ENCODE measurements around the gene KDM6B.
A peak's percentile ranks its signal among the peaks of the same experiment; 100 is the strongest.

KDM6B gene, protein sequence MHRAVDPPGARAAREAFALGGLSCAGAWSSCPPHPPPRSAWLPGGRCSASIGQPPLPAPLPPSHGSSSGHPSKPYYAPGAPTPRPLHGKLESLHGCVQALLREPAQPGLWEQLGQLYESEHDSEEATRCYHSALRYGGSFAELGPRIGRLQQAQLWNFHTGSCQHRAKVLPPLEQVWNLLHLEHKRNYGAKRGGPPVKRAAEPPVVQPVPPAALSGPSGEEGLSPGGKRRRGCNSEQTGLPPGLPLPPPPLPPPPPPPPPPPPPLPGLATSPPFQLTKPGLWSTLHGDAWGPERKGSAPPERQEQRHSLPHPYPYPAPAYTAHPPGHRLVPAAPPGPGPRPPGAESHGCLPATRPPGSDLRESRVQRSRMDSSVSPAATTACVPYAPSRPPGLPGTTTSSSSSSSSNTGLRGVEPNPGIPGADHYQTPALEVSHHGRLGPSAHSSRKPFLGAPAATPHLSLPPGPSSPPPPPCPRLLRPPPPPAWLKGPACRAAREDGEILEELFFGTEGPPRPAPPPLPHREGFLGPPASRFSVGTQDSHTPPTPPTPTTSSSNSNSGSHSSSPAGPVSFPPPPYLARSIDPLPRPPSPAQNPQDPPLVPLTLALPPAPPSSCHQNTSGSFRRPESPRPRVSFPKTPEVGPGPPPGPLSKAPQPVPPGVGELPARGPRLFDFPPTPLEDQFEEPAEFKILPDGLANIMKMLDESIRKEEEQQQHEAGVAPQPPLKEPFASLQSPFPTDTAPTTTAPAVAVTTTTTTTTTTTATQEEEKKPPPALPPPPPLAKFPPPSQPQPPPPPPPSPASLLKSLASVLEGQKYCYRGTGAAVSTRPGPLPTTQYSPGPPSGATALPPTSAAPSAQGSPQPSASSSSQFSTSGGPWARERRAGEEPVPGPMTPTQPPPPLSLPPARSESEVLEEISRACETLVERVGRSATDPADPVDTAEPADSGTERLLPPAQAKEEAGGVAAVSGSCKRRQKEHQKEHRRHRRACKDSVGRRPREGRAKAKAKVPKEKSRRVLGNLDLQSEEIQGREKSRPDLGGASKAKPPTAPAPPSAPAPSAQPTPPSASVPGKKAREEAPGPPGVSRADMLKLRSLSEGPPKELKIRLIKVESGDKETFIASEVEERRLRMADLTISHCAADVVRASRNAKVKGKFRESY (N-terminal part only)

DNA sequence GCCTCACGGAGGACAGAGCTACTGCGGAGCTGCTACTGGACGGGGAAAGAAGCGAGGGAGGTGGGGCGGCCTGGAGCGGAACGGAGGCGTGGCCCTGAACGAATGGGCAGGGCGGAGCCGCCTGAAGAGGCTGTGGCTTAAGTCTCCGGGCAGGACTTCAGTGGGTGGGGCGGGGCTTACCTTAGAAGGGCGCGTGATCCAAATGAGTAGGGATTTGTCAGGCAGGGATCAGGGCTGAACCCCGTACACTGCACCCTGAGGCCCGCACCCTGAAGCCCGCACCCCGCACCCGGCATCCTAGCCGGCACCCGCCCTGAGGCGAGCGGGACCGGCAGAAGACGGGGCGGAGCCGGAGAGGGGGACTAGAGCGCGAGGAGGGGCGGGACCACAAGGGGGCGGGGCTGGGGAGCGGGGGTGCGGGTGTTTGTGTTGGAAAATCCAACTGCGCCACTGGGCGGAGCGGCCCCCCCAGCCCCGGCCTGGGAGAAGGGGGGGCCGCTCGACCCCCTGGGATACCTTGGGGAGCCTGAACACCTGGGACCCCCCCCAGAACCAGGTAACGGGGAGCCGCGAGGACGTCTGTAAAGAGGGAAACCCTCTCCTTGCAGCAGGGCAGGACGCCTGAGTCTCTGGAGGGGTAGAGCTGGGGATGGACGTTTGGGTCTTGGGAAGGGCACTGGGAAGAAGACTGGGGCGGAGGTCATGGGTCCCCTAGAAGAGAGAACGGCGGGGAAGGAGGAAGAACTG is at the start of gene KDM6B:
Gene KDM6B (plus strand): TSS at position 423 of the 747 bp plus-strand sequence. CDS start 11,338 bp downstream, outside the sequence.
- no peaks in the 10 kb centered on the region for H3K36me3 ChIP-seq (replicated peaks)
- DNase-seq (ENCODE audit: low spot score in 2 of 2) = peak; percentile 93 to 95
- no peaks in the 10 kb centered on the region for H3K9me3 ChIP-seq
- in situ Hi-C loops (cut with MboI; ENCODE audit: low sequenced_read_pairs) = no loop called here
- no peaks in the 10 kb centered on the region for H3K27me3 ChIP-seq (ENCODE audit: low read depth)
- H3K4me3 ChIP-seq = peak within 1 kb of the TSS; percentile 55
- peaks cover 20% of the 10 kb centered on the region for H3K4me1 ChIP-seq

DNA sequence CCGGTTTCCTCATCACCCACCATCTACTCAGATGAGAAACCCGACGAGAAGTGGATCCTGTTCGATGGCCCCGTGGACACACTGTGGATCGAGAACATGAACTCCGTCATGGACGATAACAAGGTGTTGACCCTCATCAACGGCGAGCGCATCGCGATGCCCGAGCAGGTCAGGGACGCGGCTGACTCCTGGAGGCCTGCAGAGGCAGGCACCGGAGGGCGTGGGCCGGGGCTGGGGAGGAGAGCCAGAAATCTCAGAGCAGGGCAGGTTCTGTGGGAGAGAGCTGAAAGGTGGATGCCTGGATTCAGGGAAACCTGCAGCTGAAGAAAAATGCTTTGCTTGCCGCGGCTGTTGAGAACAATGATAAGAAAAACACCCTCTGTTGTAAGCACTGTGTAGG is 47.2 kb upstream of the KDM6B start:
- H3K27me3 ChIP-seq (ENCODE audit: low read depth) = 0 out of 2 replicates have a peak, but pooled peaks cover under 1% of the 10 kb centered on the region
- DNase-seq (ENCODE audit: low spot score in 2 of 2) = no peak
- H3K4me3 ChIP-seq = no peak overlapping the region
- H3K4me1 ChIP-seq = no peaks in the 10 kb centered on the region
- in situ Hi-C loops (cut with MboI; ENCODE audit: low sequenced_read_pairs) = no loop called here
- H3K9me3 ChIP-seq = no peaks in the 10 kb centered on the region
- no peaks in the 10 kb centered on the region for H3K36me3 ChIP-seq (replicated peaks)

DNA sequence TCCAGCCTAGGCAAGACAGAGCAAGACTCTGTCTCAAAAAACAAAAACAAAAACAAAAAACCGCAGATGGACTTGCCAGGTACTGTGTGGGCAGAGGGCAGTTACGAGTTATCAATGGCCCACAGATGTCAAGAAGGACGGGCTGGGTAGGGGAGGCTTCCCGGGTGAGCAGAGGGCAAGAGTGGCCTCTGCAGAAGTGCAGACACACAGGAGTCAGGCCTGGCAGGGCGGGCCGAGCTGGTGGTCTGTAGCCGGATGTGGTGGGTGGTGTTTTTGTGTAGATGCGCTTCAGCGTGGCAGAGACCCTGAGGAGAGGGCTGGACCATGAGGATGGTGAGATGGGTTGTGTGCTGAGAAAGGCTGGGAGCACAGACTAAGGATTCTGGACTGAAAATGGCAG is 44.9 kb upstream of the KDM6B start:
- no peak for DNase-seq (ENCODE audit: low spot score in 2 of 2)
- Histone ChIP-seq H3K9me3 (no peaks in the 10 kb centered on the region), H3K36me3 (replicated peaks) (no peaks in the 10 kb centered on the region), H3K27me3 (ENCODE audit: low read depth) (no peaks in the 10 kb centered on the region), H3K4me3 (no peak overlapping the region), H3K4me1 (no peaks in the 10 kb centered on the region)
- in situ Hi-C loops (cut with MboI; ENCODE audit: low sequenced_read_pairs) = no loop called here

DNA sequence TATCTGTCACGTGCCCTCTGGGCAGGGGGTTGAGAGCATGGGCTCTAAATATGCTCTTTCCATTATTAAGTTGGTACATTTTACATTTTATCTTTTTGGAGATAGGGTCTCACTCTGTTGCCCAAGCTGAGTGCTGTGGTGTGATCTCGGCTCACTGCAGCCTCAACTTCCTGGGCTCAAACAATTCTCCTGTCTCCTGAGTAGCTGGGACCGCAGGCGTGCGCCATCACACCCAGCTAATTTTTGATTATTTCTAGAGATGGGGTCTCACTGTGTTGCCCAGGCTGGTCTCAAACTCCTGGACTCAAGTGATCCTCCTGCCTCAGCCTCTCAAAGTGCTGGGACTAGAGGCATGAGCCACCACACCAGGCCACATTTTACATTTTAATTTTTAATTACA is 43.9 kb upstream of the KDM6B start:
- no peaks in the 10 kb centered on the region for H3K9me3 ChIP-seq
- in situ Hi-C loops (cut with MboI; ENCODE audit: low sequenced_read_pairs) = no loop called here
- no peak overlapping the region for H3K4me3 ChIP-seq
- no peaks in the 10 kb centered on the region for H3K27me3 ChIP-seq (ENCODE audit: low read depth)
- H3K36me3 ChIP-seq (replicated peaks) = no peaks in the 10 kb centered on the region
- DNase-seq (ENCODE audit: low spot score in 2 of 2) = no peak
- H3K4me1 ChIP-seq = no peaks in the 10 kb centered on the region

DNA sequence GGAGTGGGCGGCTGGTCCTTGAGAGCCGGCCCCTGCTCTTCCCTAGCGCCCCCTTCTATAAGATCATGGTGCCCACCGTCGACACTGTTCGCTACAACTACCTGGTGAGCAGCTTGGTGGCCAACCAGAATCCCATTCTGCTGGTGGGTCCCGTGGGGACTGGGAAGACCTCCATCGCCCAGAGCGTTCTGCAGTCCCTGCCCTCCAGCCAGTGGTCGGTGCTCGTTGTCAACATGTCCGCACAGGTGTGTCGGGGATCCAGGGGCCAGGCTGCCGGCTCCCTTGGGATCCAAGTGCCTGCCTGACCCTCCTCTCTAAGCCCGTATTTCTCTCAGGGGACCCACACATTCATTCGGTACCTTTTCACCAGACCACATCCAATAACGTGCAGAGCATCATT is 41.4 kb upstream of the KDM6B start:
- Histone ChIP-seq H3K9me3 (no peaks in the 10 kb centered on the region), H3K36me3 (replicated peaks) (no peaks in the 10 kb centered on the region), H3K4me1 (no peaks in the 10 kb centered on the region), H3K27me3 (ENCODE audit: low read depth) (no peaks in the 10 kb centered on the region), H3K4me3 (no peak overlapping the region)
- no peak for DNase-seq (ENCODE audit: low spot score in 2 of 2)
- in situ Hi-C loops (cut with MboI; ENCODE audit: low sequenced_read_pairs) = no loop called here

DNA sequence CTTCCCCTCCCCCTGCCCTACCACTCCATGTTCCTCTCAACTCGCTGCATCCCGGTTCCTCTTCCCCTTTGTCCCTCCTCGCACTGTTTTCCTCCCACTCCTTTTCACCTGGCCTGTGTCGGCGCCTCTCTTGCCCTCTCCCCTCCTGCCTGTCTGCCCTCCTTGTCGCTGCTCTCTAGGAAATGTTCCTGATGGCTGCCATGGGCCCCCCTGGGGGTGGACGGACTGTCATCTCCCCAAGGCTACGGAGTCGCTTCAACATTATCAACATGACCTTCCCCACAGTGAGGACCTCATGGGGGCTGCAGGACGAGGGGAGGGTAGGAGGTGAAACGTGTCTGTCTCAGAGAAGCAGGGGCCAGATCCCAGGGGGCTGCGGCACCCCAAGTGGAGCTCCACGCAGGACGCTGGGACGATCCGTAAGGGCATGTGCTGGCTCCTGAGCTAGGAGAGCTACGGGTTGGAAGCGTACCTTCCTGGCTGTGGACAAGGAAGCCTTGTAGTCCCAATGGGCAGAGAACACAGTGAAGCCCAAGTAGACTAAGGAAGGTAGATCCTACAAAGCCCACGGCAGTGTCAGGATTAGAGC is 39.8 kb upstream of the KDM6B start:
- Histone ChIP-seq H3K4me3 (no peak overlapping the region), H3K27me3 (ENCODE audit: low read depth) (no peaks in the 10 kb centered on the region), H3K9me3 (no peaks in the 10 kb centered on the region), H3K36me3 (replicated peaks) (no peaks in the 10 kb centered on the region), H3K4me1 (no peaks in the 10 kb centered on the region)
- DNase-seq (ENCODE audit: low spot score in 2 of 2) = no peak
- in situ Hi-C loops (cut with MboI; ENCODE audit: low sequenced_read_pairs) = no loop called here

DNA sequence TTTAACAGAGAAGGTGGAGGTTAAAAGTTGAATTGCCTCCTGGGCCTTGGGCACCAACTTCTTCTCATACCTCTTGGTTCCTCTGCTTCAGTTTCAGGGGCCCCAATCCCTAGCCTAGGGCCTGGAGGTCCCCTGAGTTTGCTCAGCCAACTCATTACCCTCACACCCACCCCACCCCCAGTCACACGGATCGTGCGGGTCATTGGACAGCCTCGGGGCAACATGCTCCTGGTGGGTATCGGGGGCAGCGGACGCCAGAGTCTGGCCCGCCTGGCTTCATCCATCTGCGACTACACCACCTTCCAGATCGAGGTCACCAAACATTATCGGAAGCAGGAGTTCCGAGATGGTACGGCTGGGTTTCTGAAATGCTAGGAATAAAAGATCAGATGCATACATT is 36.0 kb upstream of the KDM6B start:
- no peak overlapping the region for H3K4me3 ChIP-seq
- H3K36me3 ChIP-seq (replicated peaks) = no peaks in the 10 kb centered on the region
- in situ Hi-C loops (cut with MboI; ENCODE audit: low sequenced_read_pairs) = no loop called here
- H3K27me3 ChIP-seq (ENCODE audit: low read depth) = no peaks in the 10 kb centered on the region
- 0 out of 2 replicates have a peak, but pooled peaks cover 3% of the 10 kb centered on the region for H3K4me1 ChIP-seq
- no peaks in the 10 kb centered on the region for H3K9me3 ChIP-seq
- DNase-seq (ENCODE audit: low spot score in 2 of 2) = no peak

DNA sequence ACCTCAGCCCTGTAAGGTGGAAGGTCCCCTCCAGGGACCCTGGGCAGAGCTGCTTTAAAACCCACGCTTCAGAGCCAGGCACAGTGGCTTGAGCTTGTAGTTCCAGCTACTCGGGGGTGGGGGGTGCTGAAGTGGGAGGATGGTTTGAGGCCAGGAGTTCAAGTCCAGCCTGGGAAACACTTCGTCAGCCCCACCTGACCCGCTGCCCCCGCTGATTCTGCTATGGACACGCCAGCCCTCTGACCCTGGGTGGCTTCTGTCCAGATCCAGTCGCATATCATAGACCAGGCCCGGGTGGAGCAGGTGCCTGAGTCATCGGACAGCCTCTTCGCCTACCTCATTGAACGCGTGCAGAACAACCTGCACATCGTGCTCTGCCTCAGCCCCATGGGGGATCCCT is 35.2 kb upstream of the KDM6B start:
- in situ Hi-C loops (cut with MboI; ENCODE audit: low sequenced_read_pairs) = no loop called here
- H3K36me3 ChIP-seq (replicated peaks) = no peaks in the 10 kb centered on the region
- H3K27me3 ChIP-seq (ENCODE audit: low read depth) = no peaks in the 10 kb centered on the region
- no peak for DNase-seq (ENCODE audit: low spot score in 2 of 2)
- H3K4me1 ChIP-seq = 0 out of 2 replicates have a peak, but pooled peaks cover 3% of the 10 kb centered on the region
- no peak overlapping the region for H3K4me3 ChIP-seq
- no peaks in the 10 kb centered on the region for H3K9me3 ChIP-seq

DNA sequence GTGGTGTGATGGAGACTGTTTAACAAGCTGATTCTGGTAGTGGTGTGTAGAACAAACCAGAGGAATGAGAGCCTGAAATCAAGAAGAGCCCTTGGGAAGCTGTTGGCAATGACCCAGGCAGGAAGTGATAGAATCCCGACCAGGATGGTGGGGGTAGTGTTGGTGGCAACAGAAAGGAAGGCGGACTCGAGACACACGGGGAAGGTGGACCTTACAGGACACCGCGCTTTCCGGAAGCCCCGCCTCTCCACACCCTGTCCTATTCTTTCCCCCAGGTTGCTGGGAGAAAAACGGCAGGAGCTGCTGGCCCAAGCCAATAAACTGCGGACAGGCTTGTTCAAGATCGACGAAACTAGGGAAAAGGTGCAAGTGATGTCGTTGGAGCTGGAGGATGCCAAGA is 30.0 kb upstream of the KDM6B start:
- in situ Hi-C loops (cut with MboI; ENCODE audit: low sequenced_read_pairs) = no loop called here
- Histone ChIP-seq H3K27me3 (ENCODE audit: low read depth) (0 out of 2 replicates have a peak, but pooled peaks cover 4% of the 10 kb centered on the region), H3K4me3 (no peak overlapping the region), H3K36me3 (replicated peaks) (no peaks in the 10 kb centered on the region), H3K9me3 (no peaks in the 10 kb centered on the region), H3K4me1 (0 out of 2 replicates have a peak, but pooled peaks cover 3% of the 10 kb centered on the region)
- no peak for DNase-seq (ENCODE audit: low spot score in 2 of 2)

DNA sequence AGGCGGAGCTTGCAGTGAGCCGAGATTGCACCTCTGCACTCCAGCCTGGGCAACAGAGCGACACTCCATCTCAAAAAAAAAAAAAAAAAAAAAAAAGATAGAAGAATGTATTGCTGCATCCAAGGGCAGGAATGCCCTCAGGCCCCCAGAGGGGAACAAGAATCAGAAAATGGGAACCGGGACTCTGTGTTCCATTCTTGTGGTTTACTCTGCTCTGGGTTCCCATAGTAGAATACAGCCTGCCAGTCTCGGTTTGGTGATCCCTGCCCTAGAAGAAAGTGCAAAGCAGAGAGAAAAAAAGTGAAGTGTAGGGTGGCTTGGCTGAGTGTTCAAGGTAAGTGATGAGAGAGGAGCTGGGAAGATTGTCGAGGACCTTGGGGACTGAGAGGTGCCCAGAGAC is 27.4 kb upstream of the KDM6B start:
- H3K9me3 ChIP-seq = no peaks in the 10 kb centered on the region
- H3K4me3 ChIP-seq = no peak overlapping the region
- peaks cover 8% of the 10 kb centered on the region for H3K4me1 ChIP-seq
- in situ Hi-C loops (cut with MboI; ENCODE audit: low sequenced_read_pairs) = no loop called here
- DNase-seq (ENCODE audit: low spot score in 2 of 2) = no peak
- no peaks in the 10 kb centered on the region for H3K36me3 ChIP-seq (replicated peaks)
- H3K27me3 ChIP-seq (ENCODE audit: low read depth) = 0 out of 2 replicates have a peak, but pooled peaks cover 4% of the 10 kb centered on the region

DNA sequence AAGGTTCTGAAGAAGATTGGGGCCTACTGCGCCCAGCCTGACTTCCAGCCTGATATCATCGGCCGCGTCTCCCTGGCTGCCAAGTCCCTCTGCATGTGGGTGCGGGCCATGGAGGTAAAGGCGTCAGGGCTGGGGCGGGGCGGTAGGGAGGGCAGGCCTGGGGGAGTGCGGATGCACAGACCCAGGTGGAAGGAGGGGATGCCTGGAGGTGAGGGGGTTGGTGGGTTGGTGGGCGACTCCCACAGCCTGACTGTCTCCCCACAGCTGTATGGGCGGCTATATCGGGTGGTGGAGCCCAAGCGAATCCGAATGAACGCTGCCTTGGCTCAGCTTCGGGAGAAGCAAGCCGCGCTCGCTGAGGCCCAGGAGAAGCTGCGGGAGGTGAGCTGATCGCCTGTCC is 26.8 kb upstream of the KDM6B start:
- Histone ChIP-seq H3K4me3 (no peak overlapping the region), H3K4me1 (peaks cover 8% of the 10 kb centered on the region), H3K9me3 (no peaks in the 10 kb centered on the region), H3K27me3 (ENCODE audit: low read depth) (0 out of 2 replicates have a peak, but pooled peaks cover 4% of the 10 kb centered on the region), H3K36me3 (replicated peaks) (no peaks in the 10 kb centered on the region)
- in situ Hi-C loops (cut with MboI; ENCODE audit: low sequenced_read_pairs) = no loop called here
- no peak for DNase-seq (ENCODE audit: low spot score in 2 of 2)

DNA sequence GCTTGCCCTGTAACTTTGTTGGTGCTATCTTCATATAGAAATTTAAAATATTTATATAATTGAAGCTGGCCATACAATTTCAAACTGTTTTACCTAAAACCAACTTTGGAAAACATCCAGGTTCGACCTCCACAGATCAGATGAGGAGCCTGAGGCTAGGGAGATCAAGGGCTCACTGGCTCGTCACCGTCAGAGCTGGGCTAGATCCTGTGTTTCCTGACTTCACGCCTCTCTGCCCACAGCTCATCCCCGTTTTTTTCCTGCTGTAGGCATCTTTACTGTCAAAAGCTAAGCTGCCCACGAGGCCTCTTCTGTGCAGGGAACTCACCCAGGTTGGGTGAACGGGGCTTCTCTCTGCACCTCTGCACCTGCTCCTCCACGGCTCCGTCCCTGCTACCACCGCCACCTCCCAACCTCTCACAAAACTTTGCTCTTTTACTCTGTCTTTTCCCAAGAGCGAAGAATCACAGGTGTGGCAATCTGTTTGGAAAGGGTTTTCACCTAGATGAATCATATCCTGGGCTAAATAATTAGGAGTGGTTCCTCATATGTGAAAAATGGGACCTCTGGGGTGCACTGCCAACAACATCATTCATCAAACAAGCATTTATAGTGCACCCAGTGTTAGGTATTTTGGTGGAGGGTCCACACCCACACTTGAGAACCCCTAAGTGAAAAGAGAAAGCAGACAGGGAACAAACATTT is 24.8 kb upstream of the KDM6B start:
- no peak for DNase-seq (ENCODE audit: low spot score in 2 of 2)
- in situ Hi-C loops (cut with MboI; ENCODE audit: low sequenced_read_pairs) = no loop called here
- H3K4me1 ChIP-seq = peaks cover 5% of the 10 kb centered on the region
- H3K4me3 ChIP-seq = no peak overlapping the region
- no peaks in the 10 kb centered on the region for H3K36me3 ChIP-seq (replicated peaks)
- no peaks in the 10 kb centered on the region for H3K9me3 ChIP-seq
- H3K27me3 ChIP-seq (ENCODE audit: low read depth) = 0 out of 2 replicates have a peak, but pooled peaks cover 4% of the 10 kb centered on the region
